Smooth muscle cell (in vitro differentiated cells): ENCODE measurements around the gene EHD2. TPM values are rescaled to one million over a fixed set of nuclear protein-coding genes. Genes with fewer than 3 reads are reported as not detected.

Experiments used
- DNase-seq: peaks from one replicate; lab custom pipeline; 2025; ENCODE audit not compliant: unreplicated experiment; lab: John Stamatoyannopoulos, UW
- H2AFZ ChIP-seq: fragments of 200-600 bp; sonication (generic); 2 replicates; pipeline ENCODE4 v1.6.0; 2016; ENCODE audit warnings: antibody characterized with exemption, low read depth, mild to moderate bottlenecking
- H3F3A ChIP-seq: fragments of 200-600 bp; sonication (generic); 2 replicates; pipeline ENCODE4 v1.6.0; 2017; ENCODE audit warnings: antibody characterized with exemption, low read depth
- H3K27ac ChIP-seq: fragments of 200-600 bp; sonication (generic); 2 replicates; pipeline ENCODE4 v1.5.1; 2016; ENCODE audit warnings: low read depth, mild to moderate bottlenecking
- H3K27me3 ChIP-seq: fragments of 200-600 bp; sonication (generic); 2 replicates; pipeline ENCODE4 v1.6.1; 2016; ENCODE audit warnings: low read depth, mild to moderate bottlenecking
- H3K36me3 ChIP-seq: fragments of 200-600 bp; sonication (generic); 2 replicates; pipeline ENCODE4 v1.5.1; 2016; ENCODE audit warnings: low read depth
- H3K4me1 ChIP-seq: fragments of 200-600 bp; sonication (generic); 2 replicates; pipeline ENCODE4 v1.5.1; 2016; ENCODE audit warnings: low read depth
- H3K4me2 ChIP-seq: fragments of 200-600 bp; sonication (generic); 2 replicates; pipeline ENCODE4 v1.6.0; 2016; ENCODE audit warnings: mild to moderate bottlenecking
- H3K4me3 ChIP-seq: fragments of 200-600 bp; sonication (generic); 2 replicates; pipeline ENCODE4 v1.5.1; 2016; ENCODE audit warnings: mild to moderate bottlenecking
- H3K79me2 ChIP-seq: fragments of 200-600 bp; sonication (generic); 2 replicates; pipeline ENCODE4 v1.6.0; 2016; ENCODE audit warnings: low read depth, mild to moderate bottlenecking
- H3K9ac ChIP-seq: fragments of 200-600 bp; sonication (generic); 2 replicates; pipeline ENCODE4 v1.6.0; 2016; ENCODE audit warnings: low read depth
- H3K9me3 ChIP-seq: fragments of 200-600 bp; sonication (generic); replicated peaks from 2 replicates; pipeline ENCODE4 v1.5.1; 2016; ENCODE audit warnings: low read depth
- H4K20me1 ChIP-seq: fragments of 200-600 bp; sonication (generic); 2 replicates; pipeline ENCODE4 v1.6.0; 2016; ENCODE audit warnings: low read depth
- WGBS: methylation state at CpG from one replicate; pipeline ENCODE4 v1.1.7; 2016; ENCODE audit warnings: low lambda C conversion rate; 5-methylcytosine and 5-hydroxymethylcytosine counted together
- polyA plus RNA-seq: library from polyadenylated mRNA; unstranded; fragments of >200 nt; fragmentation: Nextera tagmentation; extraction: Ambion mirVana; gene quantifications from 2 replicates; pipeline ENCODE4 v1.2.1, GENCODE V29; 2016
- total RNA-seq: library from RNA; depleted of rRNA; stranded (reverse); fragments of >200 nt; gene quantifications from 2 replicates; pipeline ENCODE4 v1.2.3, GENCODE V29; 2014
- TF ChIP-seq, protein P1 (sequence below): fragments of 200-600 bp; sonication (generic); IDR thresholded peaks from 2 replicates; pipeline ENCODE4 v1.5.1; 2017; ENCODE audit warnings: borderline replicate concordance, mild to moderate bottlenecking, antibody characterized with exemption; ENCODE audit not compliant: insufficient read depth, poor library complexity, severe bottlenecking

Gene EHD2
- total and polyA plus RNA-seq, 2 experiments from 2014 or later: 65.6 to 200 TPM

DNA sequence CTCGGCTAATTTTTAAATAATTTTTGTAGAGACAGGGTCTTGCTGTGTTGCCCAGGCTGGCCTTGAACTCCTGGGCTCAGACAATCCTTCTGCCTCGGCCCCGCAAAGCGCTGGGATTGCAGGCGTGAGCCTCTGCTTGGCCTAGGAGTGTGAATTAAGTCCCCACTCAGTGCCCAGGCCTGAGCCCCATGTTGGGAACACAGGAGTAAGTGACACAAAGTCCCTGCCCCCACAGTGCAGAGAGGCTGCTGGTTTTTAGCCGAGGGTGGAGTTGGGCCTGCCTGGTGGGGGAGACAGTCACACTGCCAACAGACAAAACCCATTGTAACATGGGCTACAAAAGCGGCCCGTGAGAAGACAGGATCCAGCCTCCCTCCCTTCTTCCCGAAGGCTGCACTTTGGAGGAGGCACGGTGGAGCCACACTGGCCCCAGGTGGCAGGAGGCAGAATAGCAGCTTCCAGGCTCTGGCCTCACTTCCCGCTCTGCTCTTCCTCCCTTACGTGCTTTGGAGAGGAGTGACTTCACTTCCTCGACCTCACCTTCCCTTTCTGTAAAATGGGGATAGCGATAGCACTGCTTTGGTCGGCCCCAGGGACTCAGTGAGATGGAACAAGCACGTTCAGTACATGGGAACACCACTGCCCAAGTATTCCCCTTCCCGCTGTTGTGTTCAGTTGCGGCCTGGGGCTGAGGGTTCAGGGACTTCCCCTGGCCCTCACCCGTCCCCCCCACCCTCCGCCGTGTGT is 15.2 kb upstream of the EHD2 start:
- Histone ChIP-seq H3K4me2 (no peak overlapping the region), H3K27me3 (no peaks in the 10 kb centered on the region), H3K79me2 (no peaks in the 10 kb centered on the region), H3K9ac (no peak overlapping the region), H3K27ac (no peak overlapping the region), H3F3A (no peaks in the 10 kb centered on the region), H3K9me3 (no peaks in the 10 kb centered on the region), H3K36me3 (no peaks in the 10 kb centered on the region), H3K4me3 (no peak overlapping the region), H3K4me1 (no peaks in the 10 kb centered on the region), H4K20me1 (peaks cover 21% of the 10 kb centered on the region), H2AFZ (no peak overlapping the region)
- DNase-seq: peak; percentile 22
- TF ChIP-seq, protein P1, sequence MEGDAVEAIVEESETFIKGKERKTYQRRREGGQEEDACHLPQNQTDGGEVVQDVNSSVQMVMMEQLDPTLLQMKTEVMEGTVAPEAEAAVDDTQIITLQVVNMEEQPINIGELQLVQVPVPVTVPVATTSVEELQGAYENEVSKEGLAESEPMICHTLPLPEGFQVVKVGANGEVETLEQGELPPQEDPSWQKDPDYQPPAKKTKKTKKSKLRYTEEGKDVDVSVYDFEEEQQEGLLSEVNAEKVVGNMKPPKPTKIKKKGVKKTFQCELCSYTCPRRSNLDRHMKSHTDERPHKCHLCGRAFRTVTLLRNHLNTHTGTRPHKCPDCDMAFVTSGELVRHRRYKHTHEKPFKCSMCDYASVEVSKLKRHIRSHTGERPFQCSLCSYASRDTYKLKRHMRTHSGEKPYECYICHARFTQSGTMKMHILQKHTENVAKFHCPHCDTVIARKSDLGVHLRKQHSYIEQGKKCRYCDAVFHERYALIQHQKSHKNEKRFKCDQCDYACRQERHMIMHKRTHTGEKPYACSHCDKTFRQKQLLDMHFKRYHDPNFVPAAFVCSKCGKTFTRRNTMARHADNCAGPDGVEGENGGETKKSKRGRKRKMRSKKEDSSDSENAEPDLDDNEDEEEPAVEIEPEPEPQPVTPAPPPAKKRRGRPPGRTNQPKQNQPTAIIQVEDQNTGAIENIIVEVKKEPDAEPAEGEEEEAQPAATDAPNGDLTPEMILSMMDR: peak; percentile 97
- WGBS: 53% methylated on average over 18 of the region's 21 CpGs

DNA sequence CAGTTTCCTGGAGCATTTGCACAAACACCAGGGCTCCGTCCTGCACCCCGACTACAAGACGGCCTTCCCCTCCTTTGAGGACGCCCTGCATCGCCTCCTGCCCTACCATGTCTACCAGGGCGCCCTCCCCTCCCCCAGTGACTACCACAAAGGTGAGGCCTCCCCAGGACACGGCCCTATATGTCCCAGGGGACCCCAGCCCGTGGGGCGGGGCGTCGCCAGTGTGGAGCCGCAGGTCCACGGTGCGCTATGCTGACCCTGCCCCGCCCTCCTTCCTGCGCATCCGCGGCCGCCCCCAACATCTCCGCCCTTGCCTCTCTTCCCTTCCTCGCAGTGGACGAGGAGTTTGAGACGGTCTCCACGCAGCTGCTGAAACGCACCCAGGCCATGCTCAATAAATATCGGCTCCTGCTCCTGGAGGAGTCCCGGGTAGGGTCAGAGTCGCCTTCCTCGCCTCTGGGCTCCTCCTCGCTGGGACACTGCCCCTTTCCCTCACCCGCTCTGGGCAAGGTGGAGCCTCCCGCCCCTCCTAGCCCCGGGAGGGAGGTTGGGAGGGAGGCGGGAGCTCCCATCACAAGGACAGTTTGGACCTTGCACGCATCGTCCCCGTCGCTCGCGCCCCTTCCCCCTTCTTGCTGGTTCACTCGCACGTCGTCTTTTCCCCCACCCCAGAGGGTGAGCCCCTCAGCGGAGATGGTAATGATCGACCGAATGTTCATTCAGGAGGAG is 14.4 kb upstream of the EHD2 start:
- Histone ChIP-seq H3K4me2 (no peak overlapping the region), H3K9me3 (no peaks in the 10 kb centered on the region), H2AFZ (no peak overlapping the region), H3K27me3 (no peaks in the 10 kb centered on the region), H3K79me2 (no peaks in the 10 kb centered on the region), H3K4me1 (no peaks in the 10 kb centered on the region), H3K9ac (no peak overlapping the region), H4K20me1 (peaks cover 21% of the 10 kb centered on the region), H3K4me3 (no peak overlapping the region), H3F3A (no peaks in the 10 kb centered on the region), H3K27ac (no peak overlapping the region), H3K36me3 (no peaks in the 10 kb centered on the region)
- TF ChIP-seq, protein P1: no peak
- DNase-seq: no peak
- WGBS: 94% methylated on average over 27 of the region's 46 CpGs

DNA sequence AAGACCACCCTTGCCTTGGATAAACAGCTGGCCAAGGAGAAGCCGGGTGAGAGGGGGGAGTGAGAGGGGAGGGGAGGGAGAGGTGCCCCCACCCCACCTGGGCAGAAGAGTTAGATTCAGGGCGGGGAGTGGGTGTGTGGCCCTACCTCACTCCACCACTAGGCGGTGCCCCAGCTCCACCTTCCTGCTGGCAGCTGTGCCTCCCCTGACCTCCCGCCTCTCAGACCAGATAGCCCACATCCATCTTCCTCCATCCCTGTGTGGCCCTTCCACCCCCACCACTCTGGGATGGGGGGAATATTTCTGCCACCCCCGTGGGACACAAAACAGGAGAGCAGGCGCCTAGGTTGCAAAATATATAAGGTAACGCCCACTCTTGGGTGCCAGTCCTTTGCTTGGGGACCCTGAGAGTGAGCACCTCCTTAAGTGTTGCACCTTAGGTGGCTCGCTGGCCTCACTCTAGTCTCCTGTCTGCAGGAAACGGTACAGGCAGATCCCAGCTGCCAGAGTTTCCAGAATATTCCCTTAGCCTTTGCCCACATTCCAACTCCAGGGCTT is 13.8 kb upstream of the EHD2 start:
- Histone ChIP-seq H2AFZ (no peak overlapping the region), H4K20me1 (peaks cover 24% of the 10 kb centered on the region), H3K79me2 (no peaks in the 10 kb centered on the region), H3K4me3 (no peak overlapping the region), H3K27me3 (no peaks in the 10 kb centered on the region), H3K9ac (no peak overlapping the region), H3K4me2 (no peak overlapping the region), H3K27ac (no peak overlapping the region), H3K36me3 (no peaks in the 10 kb centered on the region), H3K4me1 (no peaks in the 10 kb centered on the region), H3K9me3 (no peaks in the 10 kb centered on the region), H3F3A (no peaks in the 10 kb centered on the region)
- TF ChIP-seq, protein P1: peak; percentile 67
- WGBS: 81% methylated on average over 8 of the region's 9 CpGs
- no peak for DNase-seq
